Transverse colon (tissue), 4 donors: ENCODE results near the gene PRAC1.

Experiments used
- CTCF ChIP-seq, 5 experiments: fragments of 200-600 bp in 3 of 5; fragments of 450-650 bp in 2 of 5; sonication (generic) in 3 of 5; IDR thresholded peaks; 1 replicate in 2 of 5; 2 replicates in 3 of 5; pipeline ENCODE4 v1.5.1; 2016 to 2017; ENCODE audit warnings: antibody characterized with exemption in 5 of 5, inconsistent platforms in 3 of 5, mild to moderate bottlenecking in 2 of 5, moderate library complexity in 1 of 5
- EP300 ChIP-seq: sonication (generic); formaldehyde crosslinking; IDR thresholded peaks from one replicate; pipeline ENCODE4 v1.6.1; 2017; ENCODE audit warnings: antibody characterized with exemption, low read depth
- POLR2A ChIP-seq: fragments of 450-650 bp; IDR thresholded peaks from one replicate; pipeline ENCODE4 v1.6.1; 2016; ENCODE audit warnings: antibody characterized with exemption, mild to moderate bottlenecking, moderate library complexity
- POLR2AphosphoS5 ChIP-seq, 3 donors: sonication (generic); formaldehyde crosslinking; IDR thresholded peaks; one replicate each; pipeline ENCODE4 v1.6.1; 2016; ENCODE audit warnings: antibody characterized with exemption in 3 of 3

- TF ChIP-seq CTCF (IDR thresholded peaks at IDR 0.05) = no peak
- no peak for TF ChIP-seq POLR2A
- TF ChIP-seq EP300 = no peak
- TF ChIP-seq POLR2AphosphoS5 (IDR thresholded peaks at IDR 0.05) = no peak
Measured at GRCh38 chr17:48760411-48760810, 38.1 kb upstream of the PRAC1 start.
